IPS-18c (cell line): ENCODE measurements around the gene SLC7A7.
"Not testable (repeated sequence)": the region's sequence is repeated elsewhere in the genome, so short reads cannot be mapped to it uniquely, and the experiment has no call there.

Source experiments
- H3K4me3 ChIP-seq: 2 replicates; pipeline ENCODE4 v1.7.0; 2013; ENCODE audit warnings: low read depth, mild to moderate bottlenecking, low read length, moderate library complexity; ENCODE audit not compliant: insufficient read depth
- H3K9me3 ChIP-seq: one replicate; pipeline ENCODE4 v1.6.1; 2013; ENCODE audit warnings: mild to moderate bottlenecking, low read length, moderate library complexity; ENCODE audit not compliant: control insufficient read depth, insufficient read depth

SLC7A7 gene

DNA sequence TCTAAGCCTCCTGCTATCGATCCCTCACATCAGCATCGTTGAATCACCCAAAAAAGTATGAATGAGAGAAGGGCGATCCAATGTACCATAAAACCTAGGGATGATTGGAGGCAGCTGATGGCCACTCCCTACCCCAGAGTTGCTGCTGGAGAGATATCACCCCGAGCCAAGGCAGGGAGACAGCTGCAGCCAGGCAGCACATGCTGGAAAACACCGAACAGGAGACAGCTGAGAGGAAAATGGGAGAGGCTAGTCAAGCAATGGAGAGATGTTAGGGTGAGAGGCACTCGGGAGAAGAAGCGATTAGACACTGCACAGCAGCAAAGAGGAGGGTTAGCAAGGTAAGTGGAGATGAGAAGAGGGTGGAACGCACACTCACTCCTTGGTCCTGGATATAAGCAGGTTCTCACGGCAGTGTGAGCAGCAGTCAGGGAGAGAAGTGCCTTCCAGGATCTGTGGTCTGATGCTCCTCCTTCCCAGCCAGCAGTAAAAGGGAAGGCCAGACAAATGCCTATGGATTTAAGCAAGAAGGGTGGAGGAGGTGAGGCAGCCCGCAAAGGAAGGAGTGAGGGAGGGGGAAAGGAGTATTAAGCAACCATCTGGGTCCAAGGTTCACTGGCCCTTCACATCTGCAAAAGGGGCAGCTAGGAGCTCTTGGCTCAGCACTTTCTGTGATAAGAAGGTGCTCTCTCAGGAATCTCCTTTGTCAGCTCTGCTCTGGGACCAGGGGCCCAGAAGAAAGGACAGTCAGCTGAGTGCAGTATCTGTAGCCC is at the start of gene SLC7A7:
TSS of gene SLC7A7 (minus strand) at position 495 of the 773 bp plus-strand sequence. CDS start 2,037 bp downstream, outside the sequence.
- no peaks in the 10 kb centered on the region for H3K9me3 ChIP-seq
- H3K4me3 ChIP-seq, result peak within 1 kb of the TSS; percentile 15; the same call in 1 of the 2 replicates

GRCh38 chr14:22864979-22865378 is 49.7 kb upstream of the SLC7A7 start:
- H3K9me3 ChIP-seq, result peaks cover 2% of the 10 kb centered on the region
- no peak overlapping the region for H3K4me3 ChIP-seq

GRCh38 chr14:22861651-22862050 is 46.4 kb upstream of the SLC7A7 start:
- Histone ChIP-seq H3K4me3 (no peak overlapping the region), H3K9me3 (peaks cover 2% of the 10 kb centered on the region)

- not testable (repeated sequence) for H3K9me3 ChIP-seq, H3K4me3 ChIP-seq
Measured at GRCh38 chr14:22860377-22860776, 45.1 kb upstream of the SLC7A7 start.

DNA sequence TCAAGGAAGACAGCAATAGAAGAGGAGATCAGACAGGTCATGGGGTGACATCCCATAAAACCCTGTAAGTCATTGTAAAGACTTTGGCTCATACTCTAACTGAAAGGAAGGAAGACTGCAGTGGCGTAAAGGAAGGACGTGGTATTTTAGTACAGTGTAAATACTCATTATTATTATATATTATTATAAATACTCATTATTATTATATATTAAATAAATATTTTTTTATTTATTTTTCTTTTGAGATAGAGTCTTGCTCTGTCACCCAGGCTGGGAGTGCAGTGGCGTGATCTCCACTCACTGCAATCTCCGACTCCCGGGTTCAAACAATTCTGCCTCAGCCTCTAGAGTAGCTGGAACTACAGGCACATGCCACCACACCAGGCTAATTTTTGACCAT is 41.2 kb upstream of the SLC7A7 start:
- no peaks in the 10 kb centered on the region for H3K9me3 ChIP-seq
- H3K4me3 ChIP-seq, result no peak overlapping the region; the same call in 1 of the 2 replicates

DNA sequence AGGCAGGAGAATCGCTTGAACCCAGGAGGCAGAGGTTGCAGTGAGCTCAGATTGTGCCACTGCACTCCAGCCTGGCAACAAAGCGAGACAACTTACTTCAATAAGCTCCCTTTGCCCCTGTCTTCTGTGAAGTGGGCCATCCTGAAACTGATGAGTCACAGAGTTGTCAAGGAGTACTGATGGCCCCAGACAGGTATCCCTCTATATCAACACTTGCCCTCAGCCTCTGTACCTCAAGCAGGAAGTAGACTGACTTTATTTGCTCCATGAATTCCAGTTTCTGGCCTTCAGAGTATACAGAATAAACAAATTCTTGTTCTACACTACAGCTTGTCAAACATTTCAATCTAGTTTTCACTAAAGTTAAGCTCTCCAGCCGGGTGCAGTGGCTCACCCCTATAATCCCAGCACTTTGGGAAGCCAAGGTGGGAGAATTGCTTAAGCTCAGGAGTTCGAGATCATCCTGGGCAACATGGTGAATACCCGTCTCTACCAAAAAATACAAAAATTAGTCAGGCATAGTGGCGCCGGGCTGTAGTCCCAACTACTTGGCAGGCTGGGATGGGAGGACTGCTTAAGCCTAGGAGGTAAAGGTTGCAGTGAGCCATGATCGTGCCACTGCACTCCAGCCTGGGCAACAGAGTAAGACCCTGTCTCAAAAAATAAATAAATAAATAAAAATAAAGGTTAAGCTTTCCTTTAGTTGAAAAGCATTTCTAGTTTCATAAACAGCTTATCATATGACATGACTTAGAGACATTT is 39.9 kb upstream of the SLC7A7 start:
- H3K4me3 ChIP-seq, result no peak overlapping the region
- H3K9me3 ChIP-seq, result no peaks in the 10 kb centered on the region

- H3K4me3 ChIP-seq, H3K9me3 ChIP-seq: not testable (repeated sequence)
Measured at GRCh38 chr14:22854296-22854695, 39.1 kb upstream of the SLC7A7 start.

GRCh38 chr14:22852940-22853767 is 37.9 kb upstream of the SLC7A7 start:
- H3K4me3 ChIP-seq, result peak overlapping the region; percentile 54
- no peaks in the 10 kb centered on the region for H3K9me3 ChIP-seq

DNA sequence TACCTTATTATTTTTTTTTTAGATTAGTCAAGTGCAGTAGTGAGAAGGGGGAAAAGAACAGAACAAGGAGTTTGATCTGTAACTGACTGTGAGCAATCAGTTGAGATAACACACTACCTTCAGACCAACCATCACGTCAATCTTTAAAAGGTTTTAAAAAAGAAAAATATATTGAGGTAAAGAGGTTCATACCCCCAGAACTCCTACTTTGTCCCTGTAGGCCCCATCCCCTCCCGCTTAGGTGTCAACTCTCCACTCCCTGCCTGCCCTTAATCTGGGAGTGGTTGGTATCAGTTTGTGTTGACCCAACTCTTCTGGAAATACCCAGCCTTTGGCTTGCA is 37.3 kb upstream of the SLC7A7 start:
- no peak overlapping the region for H3K4me3 ChIP-seq
- no peaks in the 10 kb centered on the region for H3K9me3 ChIP-seq

DNA sequence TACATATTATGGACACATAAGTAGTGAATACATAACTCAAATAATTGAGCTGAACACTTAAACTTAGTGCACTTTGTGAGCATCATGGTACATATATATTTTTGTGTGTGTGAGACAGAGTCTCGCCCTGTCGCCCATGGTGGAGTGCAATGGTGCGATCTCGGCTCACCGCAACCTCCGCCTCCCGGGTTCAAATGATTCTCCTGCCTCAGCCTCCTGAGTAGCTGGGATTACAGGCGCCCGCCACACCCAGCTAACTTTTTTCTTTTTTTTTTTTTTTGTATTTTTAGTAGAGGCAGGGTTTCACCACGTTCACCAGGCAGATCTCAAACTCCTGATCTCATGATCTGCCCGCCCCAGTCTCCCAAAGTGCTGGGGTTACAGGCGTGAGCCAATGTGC is 36.9 kb upstream of the SLC7A7 start:
- H3K4me3 ChIP-seq, H3K9me3 ChIP-seq: not testable (repeated sequence)

DNA sequence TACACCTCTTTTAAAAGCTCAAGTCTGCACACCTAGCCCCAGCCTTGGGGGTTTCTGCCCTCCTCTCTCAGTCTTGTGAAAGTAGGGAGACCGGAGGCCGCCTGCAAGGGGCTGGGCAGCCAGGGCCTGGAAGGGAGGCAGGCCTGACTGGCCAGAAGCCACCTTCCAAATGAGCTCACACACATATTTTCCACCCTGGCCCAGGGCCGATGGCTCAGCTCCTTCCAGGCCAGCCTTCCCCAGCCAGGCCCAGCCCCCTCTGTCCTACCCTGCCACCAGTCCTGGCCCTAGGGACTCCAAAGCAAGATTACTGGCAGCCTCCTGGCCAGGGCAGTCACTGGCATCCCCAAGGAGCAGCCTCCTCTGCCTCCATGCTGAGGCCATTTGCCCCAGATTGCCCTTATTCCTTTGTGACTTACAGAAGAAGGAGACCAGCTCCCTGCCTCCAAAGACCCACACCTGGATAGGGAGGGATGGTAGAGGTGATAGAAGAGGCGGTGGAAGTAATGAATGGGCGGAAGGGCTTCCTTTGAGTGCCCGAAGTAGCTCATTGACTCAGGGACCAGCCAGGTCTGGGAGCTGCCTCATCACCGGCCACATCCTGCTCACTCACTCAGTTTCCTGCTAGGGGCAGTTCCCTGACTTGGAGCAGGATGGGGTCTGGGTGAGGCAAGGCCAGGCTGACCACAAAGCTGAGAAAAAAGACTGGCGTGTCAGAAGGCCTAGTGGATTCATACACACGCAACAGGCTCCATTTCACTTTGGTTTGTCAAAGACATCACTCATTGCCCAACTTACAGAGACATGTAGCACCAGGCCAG is 35.9 kb upstream of the SLC7A7 start:
- Histone ChIP-seq H3K4me3 (no peak overlapping the region), H3K9me3 (no peaks in the 10 kb centered on the region)

GRCh38 chr14:22849212-22849819 is 34.1 kb upstream of the SLC7A7 start:
- Histone ChIP-seq H3K9me3 (no peaks in the 10 kb centered on the region), H3K4me3 (no peak overlapping the region)

DNA sequence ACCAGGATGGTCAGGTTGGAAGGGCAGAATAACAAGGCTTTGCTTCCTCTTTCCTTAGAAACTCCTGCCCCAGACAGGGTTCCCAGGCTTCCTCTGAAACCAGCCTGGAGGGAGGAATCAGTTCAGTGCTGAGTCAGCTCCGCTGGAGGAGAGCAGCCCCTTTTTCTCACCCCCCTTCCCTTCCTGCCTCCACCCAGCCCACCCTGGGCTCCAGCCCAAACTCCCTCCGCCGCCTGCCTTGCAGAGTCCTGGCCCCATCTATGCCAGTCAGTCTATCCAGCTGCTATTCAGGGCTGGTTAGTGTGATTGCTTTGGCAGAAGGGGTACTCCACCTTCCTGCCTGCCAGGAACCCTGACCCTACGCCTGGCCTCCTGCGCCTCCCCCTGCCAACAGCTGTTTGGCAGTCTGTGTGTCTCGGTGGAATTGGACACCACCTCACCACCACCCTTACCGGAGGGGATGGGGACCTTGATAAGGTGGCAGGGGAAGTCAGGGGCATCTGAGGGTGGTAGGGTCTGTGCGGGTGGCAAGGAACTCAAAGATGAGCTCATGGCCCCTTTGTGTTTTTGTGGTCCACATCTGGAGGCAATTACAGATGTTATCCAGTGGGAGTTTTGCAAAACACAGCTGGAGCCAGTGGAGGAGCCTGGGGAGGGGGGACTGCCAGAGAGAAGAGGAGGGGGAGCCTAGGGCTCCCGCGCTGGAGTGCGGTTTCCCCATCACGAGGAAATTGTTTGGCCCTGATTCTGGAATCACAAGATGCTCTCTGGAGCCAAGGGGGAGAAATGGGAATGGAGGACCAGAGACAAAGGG is 33.3 kb upstream of the SLC7A7 start:
- Histone ChIP-seq H3K9me3 (no peaks in the 10 kb centered on the region), H3K4me3 (no peak overlapping the region)

DNA sequence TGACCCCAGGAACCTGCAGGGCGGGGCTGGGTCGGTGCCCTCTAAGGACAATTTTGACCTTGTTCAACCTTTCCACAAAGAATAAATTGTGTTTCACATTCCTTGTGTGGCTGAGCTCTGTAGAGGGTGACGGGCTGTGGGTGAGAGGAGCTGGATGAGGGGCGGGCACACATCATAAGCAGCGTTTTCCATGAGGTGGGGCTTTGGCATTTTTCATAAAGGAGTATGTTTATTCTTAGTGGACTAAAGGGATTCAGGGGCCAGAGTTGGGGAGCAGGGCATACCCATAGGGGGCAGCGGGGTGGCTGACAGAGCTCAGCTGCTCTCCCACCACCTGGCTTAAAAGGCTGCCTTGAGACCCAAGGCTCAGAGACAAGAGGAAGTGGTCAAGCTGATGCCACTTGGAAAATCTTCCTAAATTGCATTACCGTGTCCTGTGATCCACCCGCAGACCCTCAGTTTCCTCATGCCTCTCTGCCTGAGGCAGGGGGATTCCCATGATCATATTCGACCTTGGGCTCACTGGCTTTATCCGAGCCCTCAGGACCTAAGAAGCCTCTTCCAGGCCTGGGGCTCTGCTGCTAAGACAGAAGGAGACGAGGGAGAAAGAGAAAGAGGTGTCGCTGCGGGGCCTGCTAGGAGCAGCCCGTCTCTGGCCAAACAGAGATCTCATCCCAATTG is 32.6 kb upstream of the SLC7A7 start:
- no peak overlapping the region for H3K4me3 ChIP-seq

GRCh38 chr14:22846811-22847307 is 31.6 kb upstream of the SLC7A7 start:
- no peak overlapping the region for H3K4me3 ChIP-seq
- H3K9me3 ChIP-seq, result no peaks in the 10 kb centered on the region

More for the DNA sequence above, 32.6 kb upstream of the SLC7A7 start:
- no peaks in the 10 kb centered on the region for H3K9me3 ChIP-seq
